NCI-H345 (cell line): Measurements from ENCODE around the gene BMX.

Experiments
- DNase-seq: peaks from one replicate; lab custom pipeline; 2025; lab: John Stamatoyannopoulos, UW

BMX gene

DNA sequence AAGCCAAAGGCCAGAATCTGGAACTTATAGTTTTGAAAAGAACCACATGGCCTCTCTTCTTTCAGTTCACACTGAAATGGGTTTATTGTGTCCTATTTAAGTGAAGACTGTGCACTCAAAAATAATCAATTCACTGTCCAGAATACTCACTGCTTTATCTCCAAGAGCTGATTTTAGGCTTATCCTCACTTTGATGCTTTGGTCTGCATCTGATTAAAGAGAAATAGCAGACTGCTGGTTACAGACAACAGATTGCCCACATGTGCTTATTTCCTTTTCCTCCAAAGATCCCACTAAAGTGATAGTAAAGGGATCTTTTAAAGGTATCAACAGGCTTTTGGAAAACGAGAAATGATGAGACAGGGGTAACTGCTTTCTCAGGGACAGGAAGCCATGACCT lies 69.5 kb downstream of the BMX start:
- no peak for DNase-seq

DNA sequence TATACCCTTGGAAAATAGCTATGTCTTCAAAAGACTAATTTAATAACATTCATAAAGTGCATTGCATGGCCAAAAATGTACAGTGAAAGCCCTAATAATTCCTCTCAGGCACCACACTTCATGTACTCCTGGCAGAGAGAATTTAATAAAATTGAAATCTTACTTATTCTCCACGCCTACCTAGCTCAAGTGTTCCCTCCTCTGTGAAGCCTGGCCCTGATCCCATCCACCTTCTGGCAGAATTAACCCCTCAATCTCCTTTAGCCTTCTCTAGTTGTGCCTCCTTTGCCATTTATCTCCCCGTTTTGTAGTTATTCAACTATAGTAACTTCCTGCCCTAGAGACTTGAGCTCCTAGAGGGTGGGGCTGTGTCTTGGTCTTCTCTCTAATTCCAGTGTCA lies 73.4 kb downstream of the BMX start:
- DNase-seq, result no peak

DNA sequence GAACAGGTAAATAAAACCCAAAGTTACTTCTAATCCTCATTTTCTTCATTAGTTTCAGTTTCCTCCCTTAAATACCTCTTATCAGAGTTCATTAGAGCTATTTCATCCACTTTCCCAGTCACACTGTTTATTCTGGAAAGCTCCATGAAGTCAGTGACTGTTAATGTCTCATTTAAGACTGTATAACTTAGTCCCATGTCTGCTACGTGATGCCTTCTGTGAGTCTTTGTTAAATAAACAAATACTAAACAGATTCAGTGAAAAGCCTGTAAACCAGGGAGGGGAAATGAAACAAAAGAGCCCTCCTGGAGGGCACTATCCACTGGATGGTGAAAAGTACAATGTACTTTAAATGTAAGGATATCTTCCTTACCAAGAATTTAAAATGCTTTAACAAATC lies 75.4 kb downstream of the BMX start:
- DNase-seq, result no peak

DNA sequence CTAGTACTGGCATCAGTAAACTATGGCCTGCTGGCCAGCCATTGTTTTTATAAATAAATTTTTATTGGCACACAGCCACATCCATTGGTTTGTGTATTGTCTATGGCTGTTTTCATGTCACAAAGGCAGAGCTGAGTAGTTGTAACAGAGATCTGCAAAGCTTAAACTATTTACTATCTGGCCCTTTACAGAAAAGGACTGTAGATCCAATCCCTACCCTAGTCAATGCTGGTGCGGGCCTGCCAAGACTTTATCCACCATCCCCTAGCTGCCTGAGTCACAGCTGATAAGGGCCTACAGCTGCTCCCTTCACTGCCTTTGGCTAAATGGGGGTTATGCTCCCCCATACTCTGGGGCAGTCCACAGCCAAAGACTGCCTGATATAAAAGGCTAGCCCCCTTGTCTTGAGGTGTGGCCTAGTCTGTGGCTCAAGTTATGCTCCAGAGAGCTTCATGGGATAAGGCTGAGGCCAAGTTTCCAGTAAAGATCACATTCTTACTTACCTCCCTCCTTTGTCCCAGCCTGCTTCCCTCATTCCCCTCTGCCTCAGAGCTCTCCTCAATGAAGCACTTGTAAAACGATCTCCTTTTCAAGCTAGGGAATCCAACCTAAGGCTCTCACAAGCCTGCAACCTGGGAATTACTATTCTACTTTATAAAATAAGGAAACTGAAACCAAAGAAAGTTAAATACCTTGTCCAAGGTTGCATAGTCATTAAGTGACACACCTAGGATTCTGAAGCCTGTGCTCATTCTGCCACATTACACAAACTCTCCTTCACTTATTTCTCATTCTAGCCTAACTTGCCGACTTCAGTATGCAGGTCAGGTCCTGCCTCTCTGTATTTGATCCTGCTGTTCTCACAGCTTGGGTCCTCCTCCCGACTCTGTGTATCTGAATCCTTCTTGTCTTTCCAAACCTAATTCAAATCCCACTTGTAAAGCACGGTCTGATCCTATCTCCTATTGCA lies 79.5 kb downstream of the BMX start:
- no peak for DNase-seq

DNA sequence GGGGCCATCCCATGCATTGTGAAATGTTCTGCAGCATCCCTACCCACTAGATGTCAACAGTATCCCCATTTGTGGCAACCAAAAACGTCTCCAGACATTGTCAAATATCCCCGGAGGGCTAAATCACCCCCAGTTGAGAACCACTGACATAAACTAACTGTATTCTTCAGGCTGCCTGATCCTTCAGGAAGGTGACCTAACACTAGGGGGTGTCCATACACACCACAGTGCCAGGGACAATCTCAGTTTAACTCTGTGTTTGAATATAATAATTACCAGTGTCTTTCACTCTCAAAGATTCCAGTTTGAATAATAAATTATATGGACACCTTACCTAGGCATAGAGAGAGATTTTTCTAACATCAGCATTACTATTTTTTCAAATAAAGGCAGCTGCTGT lies 93.8 kb downstream of the BMX start:
- DNase-seq, result no peak

DNA sequence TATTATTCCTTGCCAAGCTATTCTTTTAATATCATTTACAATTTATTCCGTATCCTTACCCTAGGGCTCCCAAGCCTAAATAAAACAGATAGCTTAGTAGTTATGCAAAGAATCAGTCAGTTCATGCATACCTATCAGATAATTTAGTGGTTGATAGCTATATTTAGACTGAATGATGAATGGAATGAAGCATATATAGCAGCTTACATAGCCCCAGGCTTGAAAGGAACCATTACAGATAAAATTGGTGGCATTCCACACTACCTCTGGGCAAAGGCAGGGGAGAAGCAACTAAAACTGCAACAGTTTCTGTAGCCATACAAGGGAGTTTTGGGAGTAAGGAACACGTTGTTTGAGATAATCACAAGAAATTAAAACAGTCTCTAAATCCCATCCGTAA lies 97.4 kb downstream of the BMX start:
- DNase-seq, result no peak

DNA sequence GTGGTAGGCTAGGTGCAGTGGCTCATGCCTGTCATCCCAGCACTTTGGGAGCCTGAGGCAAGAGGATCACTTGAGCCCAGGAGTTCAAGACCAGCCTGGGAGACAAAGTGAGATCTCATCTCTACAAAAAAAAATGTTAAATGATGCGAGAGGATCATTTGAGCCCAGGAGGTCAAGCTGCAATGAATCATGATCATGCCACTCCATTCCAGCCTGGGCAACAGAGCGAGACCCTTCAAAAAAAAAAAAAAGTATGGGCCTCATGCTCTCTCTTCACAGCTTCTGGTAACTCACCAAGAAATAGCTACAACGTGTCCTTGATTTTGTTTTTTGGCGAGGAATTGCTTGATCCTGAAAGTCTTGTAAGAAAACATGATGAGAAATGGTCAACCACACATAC lies 98.9 kb downstream of the BMX start:
- no peak for DNase-seq

DNA sequence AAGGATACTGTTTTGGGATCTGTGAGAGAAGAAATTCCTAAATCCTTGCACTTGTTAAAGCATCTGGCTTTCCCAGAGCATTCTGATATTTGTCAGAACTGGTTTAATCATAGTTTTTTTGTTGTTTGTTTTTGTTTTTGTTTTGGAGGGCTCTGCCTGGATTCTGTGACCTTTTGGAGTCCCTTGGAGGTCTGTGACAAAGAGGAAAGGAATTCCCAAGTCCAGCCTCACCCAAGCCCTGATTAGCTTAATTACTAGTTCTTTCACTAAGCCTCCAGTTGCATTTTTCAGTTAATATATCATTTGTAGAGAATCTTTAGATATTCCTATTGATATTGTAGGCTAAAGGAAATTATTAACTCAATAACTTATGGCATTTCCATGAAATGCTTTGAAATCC lies 99.4 kb downstream of the BMX start:
- no peak for DNase-seq

DNA sequence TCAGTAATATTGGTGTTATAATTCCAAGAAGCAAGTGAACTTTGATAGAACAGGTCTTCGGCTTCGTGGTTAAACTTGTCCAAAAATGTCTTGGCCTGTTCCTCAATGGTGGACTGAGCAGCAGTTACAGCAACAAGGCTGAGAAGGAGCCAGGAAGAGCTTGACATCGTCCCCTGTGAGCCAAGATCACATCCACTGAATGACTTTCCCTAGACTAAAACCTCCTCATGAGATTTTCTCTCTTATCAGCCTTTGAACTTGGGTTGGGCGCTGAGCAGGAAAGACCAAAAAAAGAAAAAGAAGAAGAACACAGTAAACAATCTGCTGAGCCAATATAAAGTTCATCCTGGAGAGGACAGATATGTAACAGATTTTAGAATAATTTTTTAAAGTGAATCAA lies 100.1 kb downstream of the BMX start, which contains the start of gene ACE2:
TSS of gene ACE2 (minus strand) at position 216 of the 400 bp plus-strand sequence. CDS start at position 167, 49 bp downstream.
- no peak for DNase-seq

DNA sequence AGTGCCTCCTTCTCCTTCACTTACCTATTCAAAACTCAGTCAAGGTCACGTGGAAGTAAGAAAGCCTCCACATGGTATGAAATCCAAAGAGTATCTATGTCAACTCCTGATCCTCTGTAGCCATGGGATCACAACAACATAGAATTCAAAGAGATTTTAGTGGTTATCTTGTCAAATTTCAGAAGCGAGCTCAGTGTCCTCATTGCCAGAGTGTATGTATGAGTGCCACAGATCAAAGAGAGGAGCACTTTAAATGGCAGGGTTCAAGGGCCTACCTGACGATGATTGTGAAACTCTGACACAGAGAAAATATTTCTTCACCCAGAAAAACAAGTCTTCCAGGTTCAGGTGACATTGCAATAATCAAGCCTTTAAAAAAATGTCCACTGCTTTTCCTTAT lies 101.3 kb downstream of the BMX start:
- DNase-seq, result no peak

DNA sequence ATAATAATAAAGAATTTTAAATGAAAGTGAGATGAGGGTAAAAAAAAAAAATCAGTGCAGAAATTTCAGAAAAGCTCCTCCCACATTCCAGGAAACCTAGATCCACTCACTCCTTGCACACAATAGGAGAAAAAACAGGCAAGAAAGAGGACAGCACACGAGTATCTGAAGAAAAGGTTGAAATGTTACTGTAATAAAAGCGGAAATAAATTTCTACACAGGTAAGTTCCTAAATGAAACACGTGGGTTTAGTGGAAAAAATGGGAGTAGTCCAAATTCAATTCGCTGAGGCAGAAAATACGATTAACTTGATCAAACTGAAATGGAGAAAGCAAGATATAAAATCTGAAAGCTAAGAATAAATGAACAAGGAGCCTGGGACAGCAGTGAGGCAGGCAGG lies 102.2 kb downstream of the BMX start:
- DNase-seq, result no peak

DNA sequence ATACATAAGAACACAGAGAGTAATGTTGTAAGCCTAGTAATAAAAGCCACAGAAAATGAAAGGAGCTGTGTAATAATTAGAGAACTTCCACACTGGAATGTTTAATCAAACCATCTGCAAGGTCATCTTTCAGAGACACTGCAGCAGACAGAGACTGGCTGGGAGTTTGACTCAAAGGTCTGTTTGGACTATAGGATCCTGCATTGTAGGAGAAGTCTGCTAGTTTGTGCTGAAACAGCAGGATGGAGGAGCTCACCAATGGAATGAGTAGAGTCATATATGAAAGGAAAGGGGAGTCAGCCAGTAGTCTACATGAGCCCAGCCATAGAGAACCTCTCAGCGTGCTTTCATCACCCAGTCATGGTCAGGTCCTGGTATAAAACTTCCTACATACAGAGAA lies 104.6 kb downstream of the BMX start:
- no peak for DNase-seq
